Measurements from ENCODE around the gene KCTD19.

GRCh38 chr16:67281536-67282446, 44.8 kb downstream of the KCTD19 start:
- TF ChIP-seq GATA2 (IDR thresholded peaks at IDR 0.05; ENCODE audit: low read depth, low read length) (no peak), GATA3 (IDR thresholded peaks at IDR 0.05; ENCODE audit: low read depth, low read length) (no peak)

Measured in SH-SY5Y (cell line).